H1 (cell line): Measurements from ENCODE around the gene TFPT. TPM values are rescaled to one million over a fixed set of nuclear protein-coding genes. Genes with fewer than 3 reads are reported as not detected.
A peak's percentile ranks its signal among the peaks of the same experiment; 100 is the strongest.

Experiments used
- BACH1 ChIP-seq: IDR thresholded peaks from 2 replicates; pipeline ENCODE4 v1.6.1; 2012; ENCODE audit warnings: low read length, improper control_type of control experiment
- MAFK ChIP-seq: IDR thresholded peaks from 2 replicates; pipeline ENCODE4 v1.6.1; 2012; ENCODE audit warnings: low read depth, mild to moderate bottlenecking, improper control_type of control experiment, low read length
- NANOG ChIP-seq: IDR thresholded peaks from 2 replicates; pipeline ENCODE4 v1.6.1; 2011; ENCODE audit warnings: low read length, low read depth, mild to moderate bottlenecking, inconsistent platforms; ENCODE audit not compliant: insufficient read depth, poor library complexity, severe bottlenecking
- PHF8 ChIP-seq: fragments of 200-600 bp; sonication (generic); conservative IDR thresholded peaks from 2 replicates; pipeline ENCODE4 v1.7.1; 2012; ENCODE audit warnings: low read depth, mild to moderate bottlenecking, inconsistent platforms, low read length, moderate library complexity
- RFX5 ChIP-seq: IDR thresholded peaks from 2 replicates; pipeline ENCODE4 v1.6.1; 2011; ENCODE audit warnings: low read depth, low read length, improper control_type of control experiment, borderline replicate concordance
- SP2 ChIP-seq: IDR thresholded peaks from 2 replicates; pipeline ENCODE4 v1.6.1; 2012; ENCODE audit warnings: mild to moderate bottlenecking, low read length, inconsistent platforms
- TAF7 ChIP-seq: optimal IDR thresholded peaks from 2 replicates; pipeline ENCODE3; 2011; ENCODE audit warnings: low read depth, mild to moderate bottlenecking, inconsistent platforms, low read length, moderate library complexity, borderline replicate concordance
- TCF12 ChIP-seq: IDR thresholded peaks from 2 replicates; pipeline ENCODE4 v1.6.1; 2011; ENCODE audit warnings: low read depth, mild to moderate bottlenecking, low read length
- polyA plus RNA-seq, 7 experiments: library from polyadenylated mRNA; depleted of rRNA in 3 of 7; stranded (reverse) in 5 of 7; unstranded in 2 of 7; fragments of >200 nt in 5 of 7; fragments of 200-250 nt in 2 of 7; gene quantifications; 1 replicate in 5 of 7; 2 replicates in 1 of 7; 4 replicates in 1 of 7; pipeline versions ENCODE4 v1.2.1 to v1.2.3, GENCODE V29; 2011 to 2013; ENCODE audit warnings: missing spikeins in 2 of 7, mixed read lengths in 2 of 7
- total RNA-seq: library from RNA; stranded (reverse); fragmentation: NEBNext Ultra II Directional; extraction: Animal tissue kit (Norgen Biotek cat#: 25700); gene quantifications from 2 replicates; pipeline ENCODE4 v1.2.1, GENCODE V29; 2021
- TF ChIP-seq, protein P1 (sequence below): IDR thresholded peaks from 2 replicates; pipeline ENCODE4 v1.6.1; 2012; ENCODE audit warnings: inconsistent platforms
- TF ChIP-seq, protein P2 (sequence below): fragments of 300-600 bp; sonication (generic); IDR thresholded peaks from 2 replicates; pipeline ENCODE4 v1.7.1; 2012; ENCODE audit warnings: low read length, moderate library complexity, mild to moderate bottlenecking, inconsistent platforms; ENCODE audit not compliant: insufficient replicate concordance

TFPT gene
- total and polyA plus RNA-seq, 2 of the 8 experiments (the other 6 are each of a cell fraction or from before 2014, with no cell fraction given): 10.4 to 17.7 TPM

DNA sequence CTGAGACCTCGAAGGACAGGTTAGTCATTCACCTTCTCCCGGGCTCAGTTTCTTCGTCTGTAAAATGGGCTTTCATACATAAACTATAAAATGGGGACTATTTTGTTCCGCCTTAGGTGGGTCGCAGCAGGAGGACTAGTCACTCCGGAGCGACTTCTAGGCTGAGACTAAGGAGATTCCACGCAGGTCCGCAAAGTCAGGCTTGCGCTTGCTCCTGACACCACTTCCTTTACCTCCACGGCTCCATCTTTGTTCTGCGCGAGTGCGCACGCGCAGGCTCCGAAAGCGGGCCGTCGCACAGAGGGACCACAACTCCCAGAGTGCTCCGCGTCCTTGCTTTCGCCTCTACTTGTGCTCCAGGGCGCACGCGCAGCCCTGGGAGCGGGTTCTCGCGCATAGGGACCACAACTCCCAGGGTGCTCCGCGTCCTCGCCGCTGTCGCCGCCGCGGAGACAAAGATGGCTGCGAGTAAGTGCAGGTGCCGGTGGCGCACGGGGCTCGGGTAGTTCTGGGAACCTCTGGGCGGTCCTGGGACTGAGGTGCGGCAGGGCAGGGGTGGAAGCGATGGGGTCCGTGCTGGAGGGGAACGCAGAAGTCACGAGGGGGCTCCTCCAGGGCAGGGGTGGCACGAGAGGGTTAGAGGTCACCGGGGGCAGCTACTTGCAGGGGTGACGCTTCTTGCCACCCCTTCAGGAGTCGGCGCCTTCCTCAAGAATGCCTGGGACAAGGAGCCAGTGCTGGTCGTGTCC is 12.9 kb downstream of the TFPT start, which contains the start of gene NDUFA3 (continued):
- TF ChIP-seq, protein P1, sequence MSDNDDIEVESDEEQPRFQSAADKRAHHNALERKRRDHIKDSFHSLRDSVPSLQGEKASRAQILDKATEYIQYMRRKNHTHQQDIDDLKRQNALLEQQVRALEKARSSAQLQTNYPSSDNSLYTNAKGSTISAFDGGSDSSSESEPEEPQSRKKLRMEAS: peak; percentile 55; the same call in 1 of the 2 replicates
- TF ChIP-seq SP2 (no peak), BACH1 (no peak), TCF12 (no peak), RFX5 (no peak), NANOG (no peak), PHF8 (peak; percentile 63; the same call in 1 of the 2 replicates), TAF7 (no peak), MAFK (no peak)
- TF ChIP-seq, protein P2, sequence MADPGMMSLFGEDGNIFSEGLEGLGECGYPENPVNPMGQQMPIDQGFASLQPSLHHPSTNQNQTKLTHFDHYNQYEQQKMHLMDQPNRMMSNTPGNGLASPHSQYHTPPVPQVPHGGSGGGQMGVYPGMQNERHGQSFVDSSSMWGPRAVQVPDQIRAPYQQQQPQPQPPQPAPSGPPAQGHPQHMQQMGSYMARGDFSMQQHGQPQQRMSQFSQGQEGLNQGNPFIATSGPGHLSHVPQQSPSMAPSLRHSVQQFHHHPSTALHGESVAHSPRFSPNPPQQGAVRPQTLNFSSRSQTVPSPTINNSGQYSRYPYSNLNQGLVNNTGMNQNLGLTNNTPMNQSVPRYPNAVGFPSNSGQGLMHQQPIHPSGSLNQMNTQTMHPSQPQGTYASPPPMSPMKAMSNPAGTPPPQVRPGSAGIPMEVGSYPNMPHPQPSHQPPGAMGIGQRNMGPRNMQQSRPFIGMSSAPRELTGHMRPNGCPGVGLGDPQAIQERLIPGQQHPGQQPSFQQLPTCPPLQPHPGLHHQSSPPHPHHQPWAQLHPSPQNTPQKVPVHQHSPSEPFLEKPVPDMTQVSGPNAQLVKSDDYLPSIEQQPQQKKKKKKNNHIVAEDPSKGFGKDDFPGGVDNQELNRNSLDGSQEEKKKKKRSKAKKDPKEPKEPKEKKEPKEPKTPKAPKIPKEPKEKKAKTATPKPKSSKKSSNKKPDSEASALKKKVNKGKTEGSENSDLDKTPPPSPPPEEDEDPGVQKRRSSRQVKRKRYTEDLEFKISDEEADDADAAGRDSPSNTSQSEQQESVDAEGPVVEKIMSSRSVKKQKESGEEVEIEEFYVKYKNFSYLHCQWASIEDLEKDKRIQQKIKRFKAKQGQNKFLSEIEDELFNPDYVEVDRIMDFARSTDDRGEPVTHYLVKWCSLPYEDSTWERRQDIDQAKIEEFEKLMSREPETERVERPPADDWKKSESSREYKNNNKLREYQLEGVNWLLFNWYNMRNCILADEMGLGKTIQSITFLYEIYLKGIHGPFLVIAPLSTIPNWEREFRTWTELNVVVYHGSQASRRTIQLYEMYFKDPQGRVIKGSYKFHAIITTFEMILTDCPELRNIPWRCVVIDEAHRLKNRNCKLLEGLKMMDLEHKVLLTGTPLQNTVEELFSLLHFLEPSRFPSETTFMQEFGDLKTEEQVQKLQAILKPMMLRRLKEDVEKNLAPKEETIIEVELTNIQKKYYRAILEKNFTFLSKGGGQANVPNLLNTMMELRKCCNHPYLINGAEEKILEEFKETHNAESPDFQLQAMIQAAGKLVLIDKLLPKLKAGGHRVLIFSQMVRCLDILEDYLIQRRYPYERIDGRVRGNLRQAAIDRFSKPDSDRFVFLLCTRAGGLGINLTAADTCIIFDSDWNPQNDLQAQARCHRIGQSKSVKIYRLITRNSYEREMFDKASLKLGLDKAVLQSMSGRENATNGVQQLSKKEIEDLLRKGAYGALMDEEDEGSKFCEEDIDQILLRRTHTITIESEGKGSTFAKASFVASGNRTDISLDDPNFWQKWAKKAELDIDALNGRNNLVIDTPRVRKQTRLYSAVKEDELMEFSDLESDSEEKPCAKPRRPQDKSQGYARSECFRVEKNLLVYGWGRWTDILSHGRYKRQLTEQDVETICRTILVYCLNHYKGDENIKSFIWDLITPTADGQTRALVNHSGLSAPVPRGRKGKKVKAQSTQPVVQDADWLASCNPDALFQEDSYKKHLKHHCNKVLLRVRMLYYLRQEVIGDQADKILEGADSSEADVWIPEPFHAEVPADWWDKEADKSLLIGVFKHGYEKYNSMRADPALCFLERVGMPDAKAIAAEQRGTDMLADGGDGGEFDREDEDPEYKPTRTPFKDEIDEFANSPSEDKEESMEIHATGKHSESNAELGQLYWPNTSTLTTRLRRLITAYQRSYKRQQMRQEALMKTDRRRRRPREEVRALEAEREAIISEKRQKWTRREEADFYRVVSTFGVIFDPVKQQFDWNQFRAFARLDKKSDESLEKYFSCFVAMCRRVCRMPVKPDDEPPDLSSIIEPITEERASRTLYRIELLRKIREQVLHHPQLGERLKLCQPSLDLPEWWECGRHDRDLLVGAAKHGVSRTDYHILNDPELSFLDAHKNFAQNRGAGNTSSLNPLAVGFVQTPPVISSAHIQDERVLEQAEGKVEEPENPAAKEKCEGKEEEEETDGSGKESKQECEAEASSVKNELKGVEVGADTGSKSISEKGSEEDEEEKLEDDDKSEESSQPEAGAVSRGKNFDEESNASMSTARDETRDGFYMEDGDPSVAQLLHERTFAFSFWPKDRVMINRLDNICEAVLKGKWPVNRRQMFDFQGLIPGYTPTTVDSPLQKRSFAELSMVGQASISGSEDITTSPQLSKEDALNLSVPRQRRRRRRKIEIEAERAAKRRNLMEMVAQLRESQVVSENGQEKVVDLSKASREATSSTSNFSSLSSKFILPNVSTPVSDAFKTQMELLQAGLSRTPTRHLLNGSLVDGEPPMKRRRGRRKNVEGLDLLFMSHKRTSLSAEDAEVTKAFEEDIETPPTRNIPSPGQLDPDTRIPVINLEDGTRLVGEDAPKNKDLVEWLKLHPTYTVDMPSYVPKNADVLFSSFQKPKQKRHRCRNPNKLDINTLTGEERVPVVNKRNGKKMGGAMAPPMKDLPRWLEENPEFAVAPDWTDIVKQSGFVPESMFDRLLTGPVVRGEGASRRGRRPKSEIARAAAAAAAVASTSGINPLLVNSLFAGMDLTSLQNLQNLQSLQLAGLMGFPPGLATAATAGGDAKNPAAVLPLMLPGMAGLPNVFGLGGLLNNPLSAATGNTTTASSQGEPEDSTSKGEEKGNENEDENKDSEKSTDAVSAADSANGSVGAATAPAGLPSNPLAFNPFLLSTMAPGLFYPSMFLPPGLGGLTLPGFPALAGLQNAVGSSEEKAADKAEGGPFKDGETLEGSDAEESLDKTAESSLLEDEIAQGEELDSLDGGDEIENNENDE: no peak
